Measurements from ENCODE around the gene ACACB. TPM values are rescaled to one million over a fixed set of nuclear protein-coding genes. Genes with fewer than 3 reads are reported as not detected.

The ACACB gene
- total and polyA plus RNA-seq, 2 donors (not counting 3 experiments of a cell fraction or from before 2014, with no cell fraction given) = 1.3 to 5.7 TPM

- TF ChIP-seq EZH2 (IDR thresholded peaks at IDR 0.05; ENCODE audit: borderline replicate concordance, low read depth, low read length, severe bottlenecking) (no peak), MAX (IDR thresholded peaks at IDR 0.05; ENCODE audit: insufficient read depth, insufficient read length) (no peak), CTCF (IDR thresholded peaks at IDR 0.05; ENCODE audit: extremely low read depth in 1 of 2, insufficient read depth in 1 of 2, low read depth in 1 of 2, low read length in 2 of 2) (no peak), JUN (IDR thresholded peaks at IDR 0.05; ENCODE audit: borderline replicate concordance, insufficient read depth, insufficient read length, low read depth) (no peak), MYC (IDR thresholded peaks at IDR 0.05; ENCODE audit: low read depth, low read length) (no peak), POLR2AphosphoS5 (IDR thresholded peaks at IDR 0.05; ENCODE audit: insufficient read depth, low read depth, low read length) (no peak)
- POLR2A ChIA-PET = no interaction called here
- CTCF ChIA-PET = interaction anchor here (1.3 kb wide), 2 partner anchors 16 to 270 kb away, joined by 3 to 8 read pairs; no protein-coding TSS in a partner anchor
- no peak for FAIRE-seq
- H3K36me3 ChIP-seq (ENCODE audit: control insufficient read depth in 2 of 2, extremely low read depth in 1 of 2, insufficient read depth in 2 of 2, low read length in 2 of 2) = no peaks in the 10 kb centered on the region
- DNase-seq (ENCODE audit: low read depth, low spot score) = no peak
- no peak overlapping the region for H2AFZ ChIP-seq (ENCODE audit: low read depth, low read length)
- H3K27ac ChIP-seq (ENCODE audit: insufficient read depth, low read depth, low read length) = no peak overlapping the region
- dilution Hi-C loops (cut with MboI; ENCODE audit: extremely low pct_ligation_motif_present, low sequenced_read_pairs) = no loop called here
- H3K4me3 ChIP-seq (replicated peaks in 1 of 3; ENCODE audit: insufficient read depth in 1 of 3, low read depth in 1 of 3, low read length in 3 of 3) = no peak overlapping the region
- no peaks in the 10 kb centered on the region for H3K27me3 ChIP-seq (ENCODE audit: control insufficient read depth in 2 of 2, insufficient read depth in 2 of 2, low read length in 2 of 2)
- H3K4me2 ChIP-seq (ENCODE audit: insufficient read depth, low read length) = no peak overlapping the region
- no peaks in the 10 kb centered on the region for H3K79me2 ChIP-seq (ENCODE audit: control insufficient read depth, insufficient read depth, low read length)
- H3K9ac ChIP-seq (replicated peaks; ENCODE audit: extremely low read depth, insufficient read depth, low read length) = no peak overlapping the region
- intact Hi-C loops (cut with micrococcal nuclease) = no loop called here
- no TSS peak for BruUV-seq (replicated peaks)
- H3K4me1 ChIP-seq (ENCODE audit: control insufficient read depth, extremely low read depth, insufficient read depth, low read length) = no peaks in the 10 kb centered on the region
- no peaks in the 10 kb centered on the region for H3K9me3 ChIP-seq (replicated peaks; ENCODE audit: control insufficient read depth, insufficient read depth, low read length)
- no peaks in the 10 kb centered on the region for H3K9me1 ChIP-seq (replicated peaks; ENCODE audit: control insufficient read depth, extremely low read depth, insufficient read depth, low read length)
- H4K20me1 ChIP-seq (replicated peaks; ENCODE audit: control insufficient read depth, extremely low read depth, insufficient read depth, low read length) = no peaks in the 10 kb centered on the region
These were observed 11.3 kb downstream of the ACACB start for GRCh38 chr12:109127533-109128242.

Data from endothelial cell of umbilical vein (primary cell).